HG03103 (cell line): Measurements from ENCODE around the gene IFFO2.

Experiments
- ATAC-seq: cut with Tn5 transposase; IDR thresholded peaks from one replicate; pipeline ENCODE4 v1.9.1; 2021; ENCODE audit warnings: low read depth; ENCODE audit not compliant: unreplicated experiment

IFFO2 gene

GRCh38 chr1:18972991-18973390 lies 16.5 kb upstream of the IFFO2 start:
- no peak for ATAC-seq

GRCh38 chr1:18972531-18972930 lies 16.1 kb upstream of the IFFO2 start:
- ATAC-seq, result no peak

DNA sequence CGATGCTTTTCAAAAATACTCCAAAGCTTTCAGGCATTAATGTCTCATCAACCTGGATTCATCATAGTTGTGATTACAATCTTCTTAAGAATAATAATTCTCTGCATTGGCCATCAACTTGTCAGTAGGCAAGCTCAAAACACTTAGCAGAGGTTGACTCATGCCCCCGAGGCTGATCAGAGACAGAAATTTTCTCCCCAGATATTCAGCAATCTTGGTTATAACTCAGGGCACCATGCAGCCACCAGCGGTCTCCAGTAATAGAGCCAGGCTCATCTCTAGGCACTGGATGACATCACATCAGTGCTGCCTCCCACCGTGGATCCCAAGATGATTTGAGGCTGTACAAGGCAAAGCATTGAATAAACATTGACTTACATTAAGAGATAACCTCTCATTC lies 14.3 kb upstream of the IFFO2 start:
- ATAC-seq, result no peak

- no peak for ATAC-seq
Observed at GRCh38 chr1:18970358-18970757, 13.9 kb upstream of the IFFO2 start.

DNA sequence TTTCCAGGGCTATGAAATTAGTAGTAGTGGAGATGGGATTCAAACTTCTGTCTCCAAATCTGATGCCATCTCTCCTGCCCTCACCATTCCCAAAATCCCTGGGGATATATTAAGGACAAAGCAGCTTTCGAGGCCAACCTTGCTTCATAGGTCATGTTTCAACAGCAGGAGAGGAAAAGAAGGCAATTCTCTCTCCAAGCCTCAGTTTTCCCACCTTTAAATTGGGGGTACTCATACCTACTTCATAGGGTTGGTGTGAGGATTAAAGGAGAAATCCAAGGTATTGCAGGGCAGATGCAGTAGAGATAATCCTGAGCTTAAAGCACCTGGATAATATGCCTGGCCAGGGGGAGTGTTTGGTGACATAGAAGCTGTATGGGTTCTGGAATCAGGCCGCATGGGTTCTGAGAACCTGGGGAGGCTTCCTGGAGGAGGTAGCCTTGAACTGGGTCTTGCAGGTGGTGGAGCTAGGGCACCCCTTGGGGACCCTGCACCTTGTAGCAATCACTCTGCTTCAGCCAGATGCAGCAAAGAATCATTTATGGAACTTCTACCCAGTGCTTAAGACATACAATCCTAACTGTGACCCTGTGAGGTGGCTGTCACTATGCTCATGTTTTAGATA lies 10.7 kb upstream of the IFFO2 start:
- ATAC-seq, result no peak

DNA sequence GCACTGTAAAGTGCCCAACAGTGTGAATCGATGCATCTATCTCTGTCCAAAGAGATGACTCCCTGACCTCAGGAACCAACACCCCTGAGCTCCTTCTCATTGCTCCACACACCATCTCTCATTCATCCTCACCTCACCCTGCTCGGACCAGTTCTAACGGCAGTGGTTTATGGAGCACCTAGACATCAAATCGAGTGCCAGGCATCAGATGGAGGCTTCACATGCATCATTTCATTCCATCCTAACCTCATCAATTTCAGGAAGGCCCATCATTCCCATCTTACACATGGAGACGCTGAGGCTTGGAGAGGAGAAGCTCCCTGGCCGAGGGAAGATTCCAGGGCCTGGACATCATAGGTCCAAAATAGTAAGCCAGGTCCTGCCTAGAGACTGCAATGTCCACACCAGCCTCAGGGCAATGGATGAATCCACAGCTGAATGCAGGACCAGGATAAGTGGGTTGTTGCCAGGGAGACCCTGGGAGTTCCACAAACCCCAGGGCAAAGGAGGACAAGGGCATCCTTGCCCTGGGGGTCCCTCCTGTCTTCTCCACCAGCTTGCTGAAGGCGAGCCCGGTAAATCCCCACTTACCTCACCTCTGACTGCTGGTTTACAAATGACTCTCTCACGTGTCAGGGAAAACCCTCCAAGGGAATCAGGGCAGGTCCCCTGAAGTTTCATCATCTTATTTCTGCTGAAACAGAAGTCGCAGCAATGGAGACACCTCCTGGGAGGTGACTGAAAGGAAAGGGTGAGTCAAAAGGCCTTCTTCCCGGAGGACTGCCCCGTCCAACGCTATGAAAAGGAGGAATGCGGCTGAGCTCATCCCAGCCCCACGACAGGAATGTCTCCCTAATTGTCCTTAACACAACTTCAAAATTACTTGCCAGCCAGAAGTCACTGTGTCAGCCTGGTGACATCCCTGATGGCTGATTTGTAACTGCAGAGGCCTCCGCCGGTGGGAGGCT lies 9.0 kb upstream of the IFFO2 start:
- ATAC-seq, result no peak

- no peak for ATAC-seq
Observed at GRCh38 chr1:18963968-18964367, 7.5 kb upstream of the IFFO2 start.

DNA sequence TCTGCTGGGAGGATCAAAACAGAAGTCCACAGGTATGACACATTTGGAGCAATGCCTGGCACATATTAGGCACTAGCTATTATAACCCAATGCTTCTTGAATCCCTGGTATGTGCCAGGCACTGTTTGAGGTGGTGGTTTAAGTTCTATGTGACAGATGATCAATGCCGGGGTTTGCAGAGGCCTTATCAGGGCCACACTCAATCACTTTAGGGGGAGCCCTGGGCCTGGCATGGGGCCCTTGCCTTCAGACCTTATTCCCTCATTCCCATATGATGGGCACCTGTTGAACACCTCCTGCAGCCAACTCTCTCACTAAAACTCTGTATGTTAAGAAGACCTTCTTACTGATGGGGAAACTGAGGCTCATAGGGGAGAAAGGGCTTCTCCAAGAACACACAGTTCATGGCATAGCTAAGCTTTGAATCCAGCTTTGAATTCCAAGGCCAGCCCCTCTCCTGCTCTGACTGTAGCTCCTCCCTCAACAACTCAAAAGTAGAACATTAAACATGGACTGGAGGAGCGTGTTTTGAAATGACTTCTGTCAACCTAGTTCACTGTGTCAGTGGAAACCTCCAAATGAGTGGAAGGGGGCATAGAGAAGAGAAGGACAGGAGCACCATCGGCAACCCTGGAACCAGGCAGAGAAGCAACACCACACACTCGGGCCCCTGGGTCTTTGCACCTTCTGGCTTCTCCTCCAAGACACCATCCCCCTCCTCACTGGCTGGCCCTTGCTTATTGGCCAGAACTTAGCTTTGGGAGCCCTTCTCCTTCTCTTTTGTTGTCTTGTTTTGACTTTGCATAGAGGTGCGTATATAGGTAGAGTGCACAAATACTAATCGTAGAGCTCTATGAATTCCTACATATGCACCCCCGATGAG lies 6.6 kb upstream of the IFFO2 start:
- no peak for ATAC-seq

GRCh38 chr1:18962121-18962721 lies 5.7 kb upstream of the IFFO2 start:
- ATAC-seq, result no peak

DNA sequence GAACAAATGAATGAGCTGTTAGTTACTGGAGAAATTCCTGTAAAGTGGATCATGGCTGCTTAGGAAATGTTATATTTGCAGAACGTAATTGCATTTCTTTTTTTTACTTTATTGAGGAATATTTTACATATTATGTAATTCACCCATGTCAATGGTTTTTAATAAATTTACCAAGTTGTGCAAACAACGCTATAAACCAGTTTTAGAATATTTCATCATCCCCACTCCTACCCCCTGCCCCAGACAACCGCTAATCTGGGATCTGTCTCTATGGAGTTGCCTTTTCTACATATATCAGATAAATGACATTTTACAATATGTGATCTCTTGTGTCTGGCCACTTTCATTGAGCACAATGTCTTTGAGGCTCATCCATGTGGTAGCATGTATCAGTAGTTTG lies 4.3 kb upstream of the IFFO2 start:
- ATAC-seq, result no peak

DNA sequence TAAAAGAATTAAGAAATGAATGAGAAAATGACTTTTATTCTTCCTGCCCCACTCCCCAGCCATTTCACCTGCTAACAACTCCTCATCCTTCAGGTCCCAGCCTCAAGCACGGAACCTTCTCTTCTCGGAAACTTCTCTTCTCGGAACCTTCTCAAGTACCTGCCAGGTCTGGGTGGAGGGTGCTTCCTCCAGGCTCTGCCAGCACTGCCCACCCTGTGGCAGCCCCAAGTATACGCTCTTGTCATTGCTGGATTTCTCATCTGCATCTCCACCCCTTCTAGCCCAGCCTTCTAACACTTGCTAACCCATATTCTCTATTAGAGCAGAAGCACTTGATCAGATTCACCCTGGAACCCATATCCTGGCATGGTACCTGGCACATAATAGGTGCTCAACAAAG lies 3.9 kb upstream of the IFFO2 start:
- ATAC-seq, result no peak

DNA sequence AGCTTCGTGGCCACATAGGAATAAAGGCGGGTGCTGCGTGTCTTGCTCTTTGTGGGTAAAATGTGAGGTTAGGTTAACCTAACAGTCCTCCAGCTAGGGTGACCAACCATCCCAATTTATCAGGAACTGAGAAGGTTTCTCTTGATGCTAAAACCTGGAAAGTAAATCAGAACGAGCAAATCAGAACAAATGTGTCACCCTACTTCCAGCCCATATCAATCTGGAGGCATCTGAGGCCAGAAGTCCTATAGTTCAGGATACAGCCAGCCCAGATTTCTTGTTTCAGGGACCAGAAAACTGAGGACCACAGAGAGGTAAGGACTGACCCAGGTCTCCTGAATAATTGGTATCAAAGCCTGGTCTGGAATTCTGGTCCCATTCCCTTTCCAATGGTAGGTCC lies 3.1 kb upstream of the IFFO2 start:
- ATAC-seq, result no peak

DNA sequence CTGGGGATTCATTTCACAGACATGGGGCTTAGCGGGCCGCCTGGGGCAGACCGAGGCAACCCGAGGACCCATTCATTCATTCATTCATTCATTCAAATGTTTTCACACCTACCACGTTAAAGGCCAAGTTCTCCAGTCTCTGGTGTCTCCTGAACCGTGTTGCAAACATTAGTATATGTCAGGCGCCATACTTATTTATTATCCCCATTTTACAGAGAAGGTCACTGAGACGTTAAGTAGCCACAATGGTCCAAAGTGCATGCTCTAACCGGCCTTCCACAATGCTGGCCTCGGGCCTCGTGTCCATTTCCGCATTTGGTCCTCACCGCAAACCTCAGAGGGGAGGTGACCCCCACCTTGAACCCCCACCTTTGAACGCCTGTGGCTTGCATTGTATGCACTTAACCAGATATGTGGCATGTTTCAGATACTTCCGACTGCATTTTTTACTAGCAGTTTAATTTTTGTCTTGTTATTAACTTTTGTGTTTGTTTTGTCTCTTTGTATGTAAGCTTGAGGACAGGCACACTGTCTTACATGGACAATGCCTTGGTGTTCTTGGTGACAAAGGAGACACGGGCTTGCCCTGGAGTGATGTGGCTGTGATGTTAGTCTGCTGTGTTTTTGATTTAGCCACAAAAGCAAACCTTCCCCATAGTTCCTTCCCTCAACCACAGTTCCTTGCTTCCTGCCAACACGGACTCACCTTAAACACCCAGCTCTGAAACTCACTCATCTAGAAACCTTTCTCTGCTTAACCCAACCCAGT lies 1.2 kb upstream of the IFFO2 start:
- ATAC-seq, result no peak

DNA sequence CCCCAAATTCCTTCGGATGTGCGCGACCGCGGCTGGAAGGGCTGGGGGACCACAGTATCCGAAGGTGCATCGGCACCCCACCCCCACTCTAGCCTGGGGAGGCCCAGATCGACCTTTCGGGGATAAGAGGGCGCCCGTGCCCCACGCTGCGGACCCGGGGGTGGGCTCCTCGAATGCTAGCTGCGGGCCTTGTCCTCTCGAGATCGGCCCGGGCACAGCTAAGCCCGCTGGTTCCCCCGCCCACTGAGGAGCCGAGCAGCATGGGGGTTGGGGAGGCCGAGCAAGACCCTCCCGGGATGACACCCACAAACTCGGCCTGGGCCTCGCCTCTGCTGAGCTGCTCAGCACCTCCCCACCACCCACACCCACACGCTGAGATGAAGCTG lies 653 bp upstream of the IFFO2 start:
- ATAC-seq, result no peak

GRCh38 chr1:18955441-18956192 lies 859 bp downstream of the IFFO2 start:
- peak; percentile 5 for ATAC-seq

GRCh38 chr1:18955131-18955440 lies 1.4 kb downstream of the IFFO2 start:
- ATAC-seq, result no peak

- no peak for ATAC-seq
Observed at GRCh38 chr1:18954270-18955071, 2.0 kb downstream of the IFFO2 start.

DNA sequence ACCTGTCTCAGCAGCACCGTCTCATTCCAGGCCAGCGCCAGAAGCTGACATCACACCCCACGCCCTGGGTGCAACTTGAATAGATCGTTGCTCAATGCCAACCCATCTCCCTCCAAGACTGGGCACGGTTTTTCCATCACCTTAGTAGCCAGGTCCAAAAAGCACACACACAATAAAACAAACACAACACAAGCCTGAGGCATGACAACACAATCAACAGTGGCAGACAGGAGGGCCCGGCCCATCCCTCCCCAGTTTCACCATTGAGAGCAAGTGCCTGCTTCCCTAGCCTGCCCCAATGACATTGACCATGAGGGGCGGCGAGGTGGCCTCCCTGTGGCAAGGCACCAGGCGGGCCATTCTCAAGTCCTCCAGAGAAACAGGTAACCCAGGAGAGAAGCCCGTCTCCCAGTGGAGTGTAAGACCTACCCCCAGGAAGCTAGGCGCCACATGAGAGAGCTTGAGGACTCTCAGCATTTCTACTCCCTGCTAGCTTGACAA lies 2.7 kb downstream of the IFFO2 start:
- no peak for ATAC-seq
